GM19023 (cell line): ENCODE data around the gene CDH4.

Experiments used
- ATAC-seq: cut with Tn5 transposase; IDR thresholded peaks from one replicate; pipeline ENCODE4 v1.9.1; 2021; ENCODE audit warnings: mild to moderate bottlenecking, moderate library complexity; ENCODE audit not compliant: unreplicated experiment

Gene CDH4

DNA sequence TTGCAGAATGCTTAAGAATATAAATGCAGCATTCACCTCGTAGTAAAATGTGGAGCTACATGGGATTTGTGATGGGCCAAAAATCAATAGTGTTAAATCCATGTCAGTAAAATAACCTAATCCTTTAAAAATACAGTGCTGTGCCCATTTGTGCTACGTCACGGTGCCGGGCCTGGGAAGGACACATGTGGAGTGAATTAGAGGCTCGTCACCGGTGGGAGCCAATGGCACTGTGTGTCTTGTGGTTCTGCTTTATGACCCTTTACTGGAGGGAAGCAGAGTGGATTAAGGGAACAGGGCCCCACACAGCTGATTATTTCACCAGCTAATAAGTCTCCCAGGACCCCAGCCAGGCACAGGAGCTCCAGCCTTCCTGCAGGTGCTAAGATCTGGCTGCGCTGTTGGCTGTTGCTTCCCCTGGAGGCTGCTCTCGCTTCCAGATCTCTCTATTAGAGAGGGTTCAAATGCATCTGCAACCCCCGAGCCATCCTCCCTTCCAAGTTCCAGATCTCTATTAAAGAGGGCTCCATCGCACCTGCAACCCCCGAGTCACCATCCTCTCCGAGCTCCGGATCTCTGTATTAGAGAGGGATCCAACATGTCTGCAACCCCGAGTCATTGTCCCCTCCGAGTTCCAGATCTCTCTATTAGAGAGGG, 405.8 kb downstream of the CDH4 start:
- no peak for ATAC-seq

DNA sequence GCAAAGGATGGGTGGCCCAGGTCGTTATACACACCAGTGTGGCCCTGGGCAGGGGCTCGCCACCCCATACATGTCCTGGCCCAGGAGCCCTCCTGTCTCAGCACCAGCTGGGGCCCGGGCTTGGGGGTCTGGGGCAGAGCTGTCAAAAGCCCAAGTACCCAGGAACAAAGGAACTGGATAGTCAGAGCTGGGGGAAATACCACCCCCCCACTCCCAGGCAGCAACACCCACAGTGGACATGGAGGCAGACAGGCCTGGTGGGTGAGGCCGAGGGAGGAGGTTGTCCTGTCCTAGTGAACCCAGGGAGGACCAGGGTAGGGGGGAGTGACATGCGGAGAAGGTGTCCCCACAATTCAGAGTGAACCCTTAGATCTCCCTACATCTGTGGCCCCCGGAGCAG, 406.5 kb downstream of the CDH4 start:
- ATAC-seq, result no peak

- no peak for ATAC-seq
These were observed 407.4 kb downstream of the CDH4 start for GRCh38 chr20:61659246-61659993.

DNA sequence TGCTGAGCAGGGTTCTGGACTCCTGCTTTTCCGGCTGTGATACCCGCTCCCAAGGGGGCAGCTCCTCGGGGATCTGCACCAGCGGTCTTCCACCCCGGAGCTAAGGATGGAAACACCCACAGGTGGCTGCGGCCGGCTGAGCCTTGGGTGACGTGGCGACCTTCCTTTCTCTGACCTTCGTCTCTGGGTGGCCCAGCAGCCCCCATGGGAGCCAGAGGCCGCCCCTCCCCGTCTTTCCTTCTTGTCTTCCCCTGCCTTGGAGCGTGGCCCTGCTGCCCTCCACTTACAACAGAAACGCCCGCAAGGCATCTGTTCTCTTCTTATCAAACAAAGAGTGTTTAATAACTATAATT, 407.9 kb downstream of the CDH4 start:
- no peak for ATAC-seq

DNA sequence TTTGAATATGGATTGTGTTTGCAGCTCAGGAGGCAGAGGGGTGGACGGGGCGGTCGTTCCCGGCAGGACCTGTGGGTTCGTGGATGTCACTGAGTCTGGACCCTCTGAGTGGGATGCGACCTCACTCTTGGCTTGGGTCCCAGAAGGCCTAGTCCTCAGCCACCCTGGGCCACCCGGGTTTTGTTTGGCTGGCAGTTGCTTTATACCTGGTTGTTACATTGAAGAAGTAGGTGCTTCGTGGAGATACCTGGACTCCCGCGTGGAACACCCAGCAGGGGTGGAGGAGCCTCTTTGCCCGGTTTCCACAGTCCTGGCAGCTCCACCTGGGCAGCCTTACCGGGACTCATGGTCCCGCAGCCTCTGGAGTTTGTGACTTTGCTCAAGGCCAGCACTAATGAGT, 408.5 kb downstream of the CDH4 start:
- ATAC-seq, result no peak

GRCh38 chr20:61661025-61661424, 409.0 kb downstream of the CDH4 start:
- no peak for ATAC-seq

DNA sequence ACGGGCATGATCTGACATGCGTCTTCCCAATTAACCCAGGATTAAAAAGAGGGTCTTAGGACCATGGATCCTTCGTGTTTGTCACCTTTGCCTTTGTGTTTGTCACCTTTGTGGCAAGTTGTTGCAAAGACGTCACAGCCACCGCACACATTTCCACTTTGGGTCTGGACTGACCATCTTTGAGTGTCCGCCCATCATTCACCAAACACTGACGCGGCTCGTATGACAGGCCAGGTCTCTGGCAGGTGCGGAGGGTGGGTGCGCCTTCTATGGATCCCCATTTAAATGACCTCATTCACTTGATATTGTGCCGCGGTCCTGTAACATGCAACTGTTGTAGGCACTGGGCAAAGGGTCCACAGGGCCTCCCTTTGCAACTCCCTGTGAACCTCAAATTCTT, 409.5 kb downstream of the CDH4 start:
- no peak for ATAC-seq

DNA sequence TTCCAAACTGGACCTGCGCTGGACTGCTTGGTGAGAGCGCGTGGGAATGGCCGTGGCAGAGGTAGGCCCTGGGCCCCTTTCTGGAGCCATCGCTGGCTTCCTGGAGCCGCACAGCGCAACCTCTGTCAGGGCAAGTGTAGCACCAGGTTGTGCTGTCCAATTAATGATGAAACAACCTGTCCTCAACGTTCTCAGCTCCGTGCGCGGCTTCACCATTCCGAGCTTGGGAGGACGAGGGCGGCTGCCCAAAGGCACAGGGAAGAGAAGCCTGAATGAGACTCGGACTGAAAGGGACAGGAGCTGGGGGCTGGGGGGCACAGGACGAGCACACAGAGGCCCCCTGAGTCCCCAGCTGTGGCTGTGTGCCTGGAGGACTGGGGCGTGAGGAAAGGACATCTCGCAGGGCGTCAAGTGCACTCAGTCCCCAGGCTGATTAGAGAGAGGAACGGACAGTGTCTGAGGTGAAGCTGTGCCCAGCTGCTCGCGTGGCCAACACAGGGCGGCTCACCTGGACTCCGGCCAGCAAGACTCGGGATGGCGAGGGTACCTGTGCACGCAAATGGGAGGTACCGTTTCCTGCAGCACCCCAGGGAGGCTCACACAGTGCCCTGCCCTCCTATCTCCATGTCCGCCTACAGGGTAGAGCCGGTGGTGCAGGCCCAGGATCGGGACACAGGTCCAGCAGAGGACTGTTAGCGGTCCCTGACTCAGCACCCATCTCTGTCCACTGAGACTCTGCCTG, 410.3 kb downstream of the CDH4 start:
- no peak for ATAC-seq

DNA sequence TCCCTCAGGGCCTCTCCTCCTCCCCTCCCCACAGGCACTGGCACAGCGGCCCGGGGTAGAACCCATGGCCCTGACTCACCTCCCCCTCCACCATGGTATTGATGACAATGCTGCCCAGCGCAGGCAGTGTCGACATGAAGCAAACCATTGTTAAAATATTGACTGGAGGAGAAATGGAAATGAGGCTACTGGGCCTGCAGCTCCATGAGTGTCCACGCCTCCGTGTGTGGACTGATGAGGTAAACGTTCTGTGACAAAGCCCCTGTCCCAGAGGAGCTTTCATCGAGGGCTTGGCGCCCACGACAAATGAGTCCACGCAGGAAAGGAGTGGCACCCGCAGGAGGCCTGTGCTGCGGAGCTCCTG, 410.9 kb downstream of the CDH4 start:
- no peak for ATAC-seq

- ATAC-seq, result no peak
These were observed 411.7 kb downstream of the CDH4 start for GRCh38 chr20:61663521-61664425.

- no peak for ATAC-seq
These were observed 412.7 kb downstream of the CDH4 start for GRCh38 chr20:61664556-61665320.

DNA sequence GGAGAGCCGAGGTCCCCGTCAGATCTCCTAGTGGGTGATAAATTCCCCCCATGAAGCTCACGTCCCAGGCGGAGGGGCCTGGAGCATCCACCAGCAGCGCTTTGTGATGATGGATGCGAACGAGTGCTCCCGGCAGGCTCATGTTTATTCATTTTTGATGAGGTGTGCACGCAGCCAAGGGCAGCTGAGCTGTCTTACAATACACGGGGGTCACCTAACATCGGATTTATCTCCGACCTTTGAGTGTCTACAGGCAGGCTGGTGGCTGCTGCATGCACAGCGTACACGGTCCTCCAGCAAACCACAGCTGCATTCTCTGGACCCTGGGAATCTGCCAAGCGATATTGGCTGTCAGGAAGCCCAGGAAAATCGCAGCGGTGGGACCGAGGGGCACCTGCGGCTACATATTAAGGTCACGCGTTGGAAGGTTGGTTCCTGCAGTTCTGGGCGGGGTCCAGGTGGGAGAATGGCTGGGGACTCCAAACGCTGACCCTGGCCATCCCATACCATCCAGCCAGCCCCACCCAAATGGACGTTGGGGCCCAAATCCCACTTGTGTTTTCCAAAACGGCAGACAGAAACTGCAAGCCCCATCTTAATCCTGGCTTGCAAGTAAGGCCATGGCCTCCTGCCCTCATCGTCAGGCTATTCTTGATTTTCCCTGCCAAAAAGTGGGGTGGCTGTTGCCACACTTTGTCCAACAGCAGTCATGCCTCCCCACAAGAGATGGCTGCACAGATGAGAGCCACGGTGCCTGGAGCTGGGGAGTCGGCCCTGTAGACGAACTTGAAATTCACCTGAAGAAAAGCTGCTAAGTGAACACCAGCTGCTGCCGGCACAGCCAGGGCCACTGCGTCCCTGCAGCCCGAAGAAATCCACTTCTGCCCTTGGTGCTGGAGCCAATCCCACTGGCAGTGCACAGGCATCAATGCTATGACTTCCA, 413.7 kb downstream of the CDH4 start:
- ATAC-seq, result no peak

DNA sequence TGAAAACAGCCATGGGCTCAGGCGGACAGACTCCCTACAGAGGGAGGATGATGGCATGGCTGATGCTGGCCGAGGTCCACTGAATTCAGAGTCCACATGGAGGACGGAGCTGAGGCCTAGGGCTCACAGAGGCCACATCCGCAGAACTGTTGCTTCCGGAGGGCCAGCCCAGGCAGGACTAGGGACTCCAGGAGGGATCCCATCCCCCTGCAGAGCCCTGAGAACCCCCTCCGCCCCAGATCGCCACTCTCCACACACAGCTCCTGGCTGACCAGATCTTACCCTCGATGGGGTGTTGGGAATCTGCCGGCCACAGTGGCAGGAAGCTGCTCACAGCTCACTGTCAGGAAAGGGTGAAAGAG, 414.4 kb downstream of the CDH4 start:
- ATAC-seq, result no peak

- no peak for ATAC-seq
These were observed 415.2 kb downstream of the CDH4 start for GRCh38 chr20:61667056-61667792.

DNA sequence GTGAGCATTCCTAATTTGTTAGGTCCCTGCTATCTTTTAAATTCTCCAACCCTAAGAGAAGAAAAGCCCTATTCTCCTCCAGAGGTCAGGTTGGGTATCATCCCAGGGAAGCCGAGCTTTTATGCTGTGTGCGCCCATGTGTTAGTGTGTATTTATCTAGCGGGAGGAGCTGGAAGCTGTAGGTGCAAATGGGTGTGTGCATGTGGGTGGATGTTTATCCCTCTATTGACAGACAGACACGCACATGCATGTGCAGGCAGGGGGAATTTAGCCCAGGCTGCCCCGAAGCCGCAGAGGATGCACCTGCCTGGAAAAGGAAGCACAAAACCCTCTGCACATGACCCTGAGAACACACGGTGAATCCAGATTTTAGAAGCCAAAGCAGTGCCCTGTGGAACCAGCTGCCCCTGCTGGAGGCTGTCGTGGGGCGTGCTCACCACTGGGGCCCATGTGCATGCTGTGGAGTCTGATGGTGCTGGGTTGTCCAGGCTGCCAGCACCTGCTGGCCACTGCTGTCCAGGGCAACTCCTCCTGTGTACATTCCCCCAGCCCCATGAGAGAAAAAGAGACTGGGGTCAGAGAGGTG, 416.1 kb downstream of the CDH4 start:
- no peak for ATAC-seq

GRCh38 chr20:61668771-61669503, 416.9 kb downstream of the CDH4 start:
- no peak for ATAC-seq

DNA sequence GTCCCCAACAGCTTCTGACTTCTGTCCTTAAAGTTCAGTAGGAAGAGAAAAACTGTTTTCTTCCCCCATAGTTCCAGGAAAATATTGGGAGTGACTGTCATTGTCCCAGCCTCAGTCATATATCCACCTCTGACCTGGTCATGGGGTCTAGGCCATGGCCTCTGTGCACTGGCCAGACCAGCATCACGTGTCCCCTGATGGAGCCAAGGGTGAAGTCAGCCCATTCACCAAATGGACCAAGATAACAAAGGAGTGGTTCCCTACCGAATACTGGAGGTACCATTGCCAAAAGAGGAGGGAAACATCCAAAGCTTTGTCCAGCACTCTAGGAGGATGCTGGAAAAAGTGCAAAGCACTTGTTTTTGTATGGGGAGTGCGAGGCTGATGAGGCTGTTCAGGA, 418.2 kb downstream of the CDH4 start:
- no peak for ATAC-seq

GRCh38 chr20:61671559-61671958, 419.5 kb downstream of the CDH4 start:
- no peak for ATAC-seq
